ENCODE measurements around the gene MYH3.

DNA sequence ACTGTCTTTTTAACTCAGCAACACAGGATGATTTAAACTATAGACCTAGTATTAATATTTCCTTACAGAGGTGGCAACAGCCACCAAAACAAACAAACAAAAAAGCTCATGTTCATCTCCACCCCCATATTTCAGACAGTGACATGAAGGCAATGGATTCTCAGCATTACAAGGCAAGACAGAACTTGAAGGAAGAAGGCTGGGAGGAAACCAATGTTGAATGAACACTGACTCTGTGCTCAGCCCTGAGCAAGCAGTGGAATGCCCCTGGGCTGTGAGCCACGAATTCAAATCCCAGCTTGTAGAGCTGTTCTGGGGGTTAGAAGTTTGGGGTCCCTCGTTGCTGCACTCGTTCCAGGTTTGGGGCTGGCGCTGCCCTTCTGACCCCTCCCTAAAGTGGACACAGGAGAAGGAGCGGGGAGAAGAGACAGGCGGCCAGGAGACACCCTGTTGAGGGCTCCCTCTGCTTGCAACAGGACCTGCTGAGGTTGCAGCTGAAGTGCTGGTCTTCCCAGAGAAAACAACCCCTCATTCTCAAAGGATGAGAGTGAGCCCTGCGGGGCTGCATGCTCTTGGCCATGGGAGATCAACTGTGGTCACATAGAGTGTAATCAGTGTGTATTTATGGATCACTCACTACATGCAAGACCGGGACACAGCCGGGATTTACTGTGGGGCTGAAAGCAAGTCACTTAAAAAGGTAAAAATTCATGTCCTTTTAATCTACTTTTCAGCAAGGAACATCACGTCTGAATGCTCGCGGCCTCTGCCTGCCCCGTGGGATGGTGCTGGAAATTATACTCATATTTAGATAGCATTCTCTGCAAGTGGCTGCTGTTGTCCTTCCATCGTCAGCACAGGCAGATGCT is 34.3 kb downstream of the MYH3 start:
- TF ChIP-seq, protein P1, sequence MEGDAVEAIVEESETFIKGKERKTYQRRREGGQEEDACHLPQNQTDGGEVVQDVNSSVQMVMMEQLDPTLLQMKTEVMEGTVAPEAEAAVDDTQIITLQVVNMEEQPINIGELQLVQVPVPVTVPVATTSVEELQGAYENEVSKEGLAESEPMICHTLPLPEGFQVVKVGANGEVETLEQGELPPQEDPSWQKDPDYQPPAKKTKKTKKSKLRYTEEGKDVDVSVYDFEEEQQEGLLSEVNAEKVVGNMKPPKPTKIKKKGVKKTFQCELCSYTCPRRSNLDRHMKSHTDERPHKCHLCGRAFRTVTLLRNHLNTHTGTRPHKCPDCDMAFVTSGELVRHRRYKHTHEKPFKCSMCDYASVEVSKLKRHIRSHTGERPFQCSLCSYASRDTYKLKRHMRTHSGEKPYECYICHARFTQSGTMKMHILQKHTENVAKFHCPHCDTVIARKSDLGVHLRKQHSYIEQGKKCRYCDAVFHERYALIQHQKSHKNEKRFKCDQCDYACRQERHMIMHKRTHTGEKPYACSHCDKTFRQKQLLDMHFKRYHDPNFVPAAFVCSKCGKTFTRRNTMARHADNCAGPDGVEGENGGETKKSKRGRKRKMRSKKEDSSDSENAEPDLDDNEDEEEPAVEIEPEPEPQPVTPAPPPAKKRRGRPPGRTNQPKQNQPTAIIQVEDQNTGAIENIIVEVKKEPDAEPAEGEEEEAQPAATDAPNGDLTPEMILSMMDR (IDR thresholded peaks at IDR 0.05), result no peak
- TF ChIP-seq POLR2A (IDR thresholded peaks at IDR 0.05) (no peak), POLR2AphosphoS5 (IDR thresholded peaks at IDR 0.05) (no peak), EP300 (IDR thresholded peaks at IDR 0.05; ENCODE audit: low read depth) (no peak)

All from transverse colon (tissue), 4 donors.